Stimulated activated effector memory CD8-positive, alpha-beta T cell treated with anti-CD3 and anti-CD28 coated beads, Interleukin-12 subunit alpha, Interleukin-12 subunit beta, amount 100 ng/mL, for 72 hours (primary cell): ENCODE measurements around the gene POLE2.
"Not testable (repeated sequence)": the region's sequence is repeated elsewhere in the genome, so short reads cannot be mapped to it uniquely, and the experiment has no call there.

Experiments
- ATAC-seq: fragments of 150-1000 bp; cut with Tn5 transposase; 2 replicates; pipeline ENCODE4 v1.10.0; 2021
- DNase-seq, 2 donors: peaks; one replicate each; pipeline ENCODE4 v3.0.0; 2021 to 2022; ENCODE audit warnings: low spot score in 2 of 2
- H3K27ac Mint-ChIP-seq: one replicate; pipeline ENCODE4 v1.8.0; 2022; ENCODE audit warnings: mild to moderate bottlenecking, mixed read lengths
- H3K36me3 Mint-ChIP-seq: one replicate; pipeline ENCODE4 v1.8.0; 2022; ENCODE audit warnings: mild to moderate bottlenecking, mixed read lengths
- H3K4me1 Mint-ChIP-seq: one replicate; pipeline ENCODE4 v1.8.0; 2022; ENCODE audit warnings: mixed read lengths
- H3K4me3 Mint-ChIP-seq: one replicate; pipeline ENCODE4 v1.8.0; 2022; ENCODE audit warnings: mild to moderate bottlenecking, mixed read lengths
- H3K9me3 Mint-ChIP-seq: one replicate; pipeline ENCODE4 v1.8.0; 2022; ENCODE audit warnings: mixed read lengths

The POLE2 gene

GRCh38 chr14:49687942-49688700 is at the start of gene POLE2:
TSS of gene POLE2 (minus strand) at chr14:49688214. CDS start at chr14:49688203, 11 bp downstream.
- peak within 1 kb of the TSS; percentile 85 for H3K4me3 Mint-ChIP-seq
- ATAC-seq (peak; percentile 93), DNase-seq (peak; percentile 72 to 91)
- peaks cover 34% of the 10 kb centered on the region for H3K4me1 Mint-ChIP-seq
- H3K36me3 Mint-ChIP-seq: peaks cover 6% of the 10 kb centered on the region
- H3K9me3 Mint-ChIP-seq: no peaks in the 10 kb centered on the region
- peak within 1 kb of the TSS; percentile 88 for H3K27ac Mint-ChIP-seq

- H3K4me1 Mint-ChIP-seq, H3K27ac Mint-ChIP-seq, ATAC-seq, DNase-seq, H3K36me3 Mint-ChIP-seq, H3K4me3 Mint-ChIP-seq, H3K9me3 Mint-ChIP-seq: not testable (repeated sequence)
Measured at GRCh38 chr14:49735669-49736068, 47.7 kb upstream of the POLE2 start.

- no peak overlapping the region for H3K4me3 Mint-ChIP-seq
- ATAC-seq (no peak), DNase-seq (no peak)
- H3K4me1 Mint-ChIP-seq: no peaks in the 10 kb centered on the region
- H3K36me3 Mint-ChIP-seq: peaks cover 2% of the 10 kb centered on the region
- H3K27ac Mint-ChIP-seq: no peak overlapping the region
- no peaks in the 10 kb centered on the region for H3K9me3 Mint-ChIP-seq
Measured at GRCh38 chr14:49733836-49734235, 45.8 kb upstream of the POLE2 start.

GRCh38 chr14:49732896-49733295 is 44.9 kb upstream of the POLE2 start:
- Mint-ChIP-seq H3K4me3 (no peak overlapping the region), H3K36me3 (peaks cover 6% of the 10 kb centered on the region), H3K27ac (no peak overlapping the region), H3K4me1 (no peaks in the 10 kb centered on the region), H3K9me3 (no peaks in the 10 kb centered on the region)
- ATAC-seq (no peak), DNase-seq (no peak)

- ATAC-seq (no peak), DNase-seq (no peak)
- peaks cover 12% of the 10 kb centered on the region for H3K36me3 Mint-ChIP-seq
- no peak overlapping the region for H3K27ac Mint-ChIP-seq
- no peak overlapping the region for H3K4me3 Mint-ChIP-seq
- no peaks in the 10 kb centered on the region for H3K9me3 Mint-ChIP-seq
- no peaks in the 10 kb centered on the region for H3K4me1 Mint-ChIP-seq
Measured at GRCh38 chr14:49727171-49727570, 39.2 kb upstream of the POLE2 start.

- H3K27ac Mint-ChIP-seq, H3K4me1 Mint-ChIP-seq, ATAC-seq, DNase-seq, H3K9me3 Mint-ChIP-seq, H3K4me3 Mint-ChIP-seq: not testable (repeated sequence)
- H3K36me3 Mint-ChIP-seq: peaks cover 24% of the 10 kb centered on the region
Measured at GRCh38 chr14:49721733-49722435, 33.9 kb upstream of the POLE2 start.

- Mint-ChIP-seq H3K9me3 (peaks cover 5% of the 10 kb centered on the region), H3K4me3 (no peak overlapping the region), H3K36me3 (peaks cover 24% of the 10 kb centered on the region), H3K4me1 (no peaks in the 10 kb centered on the region), H3K27ac (no peak overlapping the region)
- ATAC-seq (no peak), DNase-seq (no peak)
Measured at GRCh38 chr14:49720744-49721143, 32.7 kb upstream of the POLE2 start.

- not testable (repeated sequence) for H3K27ac Mint-ChIP-seq, ATAC-seq, H3K4me1 Mint-ChIP-seq, DNase-seq, H3K9me3 Mint-ChIP-seq, H3K4me3 Mint-ChIP-seq
- peaks cover 29% of the 10 kb centered on the region for H3K36me3 Mint-ChIP-seq
Measured at GRCh38 chr14:49710993-49711392, 23.0 kb upstream of the POLE2 start.

- not testable (repeated sequence) for H3K9me3 Mint-ChIP-seq, H3K36me3 Mint-ChIP-seq, H3K4me3 Mint-ChIP-seq, H3K4me1 Mint-ChIP-seq, ATAC-seq, H3K27ac Mint-ChIP-seq, DNase-seq
Measured at GRCh38 chr14:49704471-49704870, 16.5 kb upstream of the POLE2 start.

GRCh38 chr14:49703965-49704364 is 16.0 kb upstream of the POLE2 start:
- peaks cover 5% of the 10 kb centered on the region for H3K36me3 Mint-ChIP-seq
- peaks cover 6% of the 10 kb centered on the region for H3K4me1 Mint-ChIP-seq
- ATAC-seq (no peak), DNase-seq (no peak)
- no peaks in the 10 kb centered on the region for H3K9me3 Mint-ChIP-seq
- H3K27ac Mint-ChIP-seq: no peak overlapping the region
- H3K4me3 Mint-ChIP-seq: no peak overlapping the region

GRCh38 chr14:49702725-49703124 is 14.7 kb upstream of the POLE2 start:
- Mint-ChIP-seq H3K36me3 (peaks cover 5% of the 10 kb centered on the region), H3K27ac (no peak overlapping the region), H3K4me1 (peaks cover 6% of the 10 kb centered on the region), H3K9me3 (no peaks in the 10 kb centered on the region), H3K4me3 (no peak overlapping the region)
- DNase-seq: no peak
- no peak for ATAC-seq

- not testable (repeated sequence) for ATAC-seq, H3K9me3 Mint-ChIP-seq, H3K36me3 Mint-ChIP-seq, DNase-seq
- peaks cover 26% of the 10 kb centered on the region for H3K4me1 Mint-ChIP-seq
- H3K4me3 Mint-ChIP-seq: peak overlapping the region; percentile 62
- peak overlapping the region; percentile 29 for H3K27ac Mint-ChIP-seq
Measured at GRCh38 chr14:49693735-49694124, 5.7 kb upstream of the POLE2 start.

- ATAC-seq (peak; percentile 83), DNase-seq (peak; percentile 64 to 85)
- Mint-ChIP-seq H3K4me1 (peaks cover 26% of the 10 kb centered on the region), H3K27ac (peak within 1 kb of the TSS; percentile 29), H3K4me3 (peak within 1 kb of the TSS; percentile 62), H3K9me3 (no peaks in the 10 kb centered on the region), H3K36me3 (no peaks in the 10 kb centered on the region)
Measured at GRCh38 chr14:49692811-49693734, 5.1 kb upstream of the POLE2 start, which contains the start of gene KLHDC1. TSS of gene KLHDC1 (plus strand) at chr14:49693120. CDS start at chr14:49693195, 75 bp downstream.

- Mint-ChIP-seq H3K36me3 (no peaks in the 10 kb centered on the region), H3K4me1 (peaks cover 28% of the 10 kb centered on the region), H3K27ac (peak overlapping the region; percentile 29), H3K4me3 (peak overlapping the region; percentile 62), H3K9me3 (no peaks in the 10 kb centered on the region)
- DNase-seq (no peak), ATAC-seq (no peak)
Measured at GRCh38 chr14:49692193-49692757, 4.3 kb upstream of the POLE2 start.

- H3K4me1 Mint-ChIP-seq: peaks cover 40% of the 10 kb centered on the region
- ATAC-seq (no peak), DNase-seq (no peak)
- no peak overlapping the region for H3K27ac Mint-ChIP-seq
- no peaks in the 10 kb centered on the region for H3K9me3 Mint-ChIP-seq
- H3K36me3 Mint-ChIP-seq: no peaks in the 10 kb centered on the region
- no peak overlapping the region for H3K4me3 Mint-ChIP-seq
Measured at GRCh38 chr14:49691031-49691430, 3.0 kb upstream of the POLE2 start.
